SK-N-SH (cell line): ENCODE data around the gene TMEM200C.

Experiments
- CHD2 ChIP-seq: fragments of 150-350 bp; IDR thresholded peaks from 2 replicates; pipeline ENCODE4 v1.6.1; 2018; ENCODE audit warnings: low read length; ENCODE audit not compliant: partially characterized antibody
- EP300 ChIP-seq, 2 experiments: IDR thresholded peaks; 2 replicates each; pipeline versions ENCODE4 v1.4.0 to v1.6.1; 2012; ENCODE audit warnings: borderline replicate concordance in 1 of 2, low read depth in 1 of 2, low read length in 1 of 2
- FOXJ3 ChIP-seq: sonication (generic); formaldehyde crosslinking; IDR thresholded peaks from 2 replicates; pipeline ENCODE4 v1.5.1; 2020; ENCODE audit warnings: mild to moderate bottlenecking, missing genetic modification reagents
- MAX ChIP-seq: IDR thresholded peaks from 2 replicates; pipeline ENCODE4 v1.4.0; 2012; ENCODE audit warnings: low read depth
- MXI1 ChIP-seq: IDR thresholded peaks from 2 replicates; pipeline ENCODE4 v1.6.1; 2012; ENCODE audit warnings: mild to moderate bottlenecking, low read depth, low read length, improper control_type of control experiment
- PBX3 ChIP-seq: IDR thresholded peaks from 2 replicates; pipeline ENCODE4; 2012
- RCOR1 ChIP-seq: fragments of 150-350 bp; IDR thresholded peaks from 2 replicates; pipeline ENCODE4 v1.6.1; 2017; ENCODE audit warnings: antibody characterized with exemption, low read length
- REST ChIP-seq: IDR thresholded peaks from 2 replicates; pipeline ENCODE4 v1.6.1; 2012; ENCODE audit warnings: mild to moderate bottlenecking, low read depth, low read length, moderate library complexity
- RFX5 ChIP-seq: IDR thresholded peaks from 2 replicates; pipeline ENCODE4 v1.6.1; 2012; ENCODE audit warnings: mild to moderate bottlenecking, improper control_type of control experiment, low read length
- TAF1 ChIP-seq: IDR thresholded peaks from 2 replicates; pipeline ENCODE4 v1.6.1; 2012; ENCODE audit warnings: low read depth, mild to moderate bottlenecking, low read length, moderate library complexity, borderline replicate concordance
- YY1 ChIP-seq: IDR thresholded peaks from 2 replicates; pipeline ENCODE4 v1.4.0; 2012; ENCODE audit warnings: low read depth, mild to moderate bottlenecking
- TF ChIP-seq, protein P1 (sequence below): fragments of 200-600 bp; sonication (generic); IDR thresholded peaks from 2 replicates; pipeline ENCODE4 v1.6.1; 2017; ENCODE audit warnings: antibody characterized with exemption, mild to moderate bottlenecking, moderate library complexity
- TF ChIP-seq, protein P2 (sequence below): IDR thresholded peaks from 2 replicates; pipeline ENCODE4 v1.4.0; 2012; ENCODE audit warnings: low read depth, borderline replicate concordance

GRCh38 chr18:5893956-5894610, 1.2 kb downstream of the TMEM200C start:
- no peak for TF ChIP-seq CHD2
- no peak for TF ChIP-seq REST
- no peak for TF ChIP-seq EP300 (IDR thresholded peaks at IDR 0.05; ENCODE audit: borderline replicate concordance in 1 of 2, low read depth in 1 of 2, low read length in 1 of 2)
- TF ChIP-seq, protein P1, sequence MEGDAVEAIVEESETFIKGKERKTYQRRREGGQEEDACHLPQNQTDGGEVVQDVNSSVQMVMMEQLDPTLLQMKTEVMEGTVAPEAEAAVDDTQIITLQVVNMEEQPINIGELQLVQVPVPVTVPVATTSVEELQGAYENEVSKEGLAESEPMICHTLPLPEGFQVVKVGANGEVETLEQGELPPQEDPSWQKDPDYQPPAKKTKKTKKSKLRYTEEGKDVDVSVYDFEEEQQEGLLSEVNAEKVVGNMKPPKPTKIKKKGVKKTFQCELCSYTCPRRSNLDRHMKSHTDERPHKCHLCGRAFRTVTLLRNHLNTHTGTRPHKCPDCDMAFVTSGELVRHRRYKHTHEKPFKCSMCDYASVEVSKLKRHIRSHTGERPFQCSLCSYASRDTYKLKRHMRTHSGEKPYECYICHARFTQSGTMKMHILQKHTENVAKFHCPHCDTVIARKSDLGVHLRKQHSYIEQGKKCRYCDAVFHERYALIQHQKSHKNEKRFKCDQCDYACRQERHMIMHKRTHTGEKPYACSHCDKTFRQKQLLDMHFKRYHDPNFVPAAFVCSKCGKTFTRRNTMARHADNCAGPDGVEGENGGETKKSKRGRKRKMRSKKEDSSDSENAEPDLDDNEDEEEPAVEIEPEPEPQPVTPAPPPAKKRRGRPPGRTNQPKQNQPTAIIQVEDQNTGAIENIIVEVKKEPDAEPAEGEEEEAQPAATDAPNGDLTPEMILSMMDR = no peak
- TF ChIP-seq, protein P2, sequence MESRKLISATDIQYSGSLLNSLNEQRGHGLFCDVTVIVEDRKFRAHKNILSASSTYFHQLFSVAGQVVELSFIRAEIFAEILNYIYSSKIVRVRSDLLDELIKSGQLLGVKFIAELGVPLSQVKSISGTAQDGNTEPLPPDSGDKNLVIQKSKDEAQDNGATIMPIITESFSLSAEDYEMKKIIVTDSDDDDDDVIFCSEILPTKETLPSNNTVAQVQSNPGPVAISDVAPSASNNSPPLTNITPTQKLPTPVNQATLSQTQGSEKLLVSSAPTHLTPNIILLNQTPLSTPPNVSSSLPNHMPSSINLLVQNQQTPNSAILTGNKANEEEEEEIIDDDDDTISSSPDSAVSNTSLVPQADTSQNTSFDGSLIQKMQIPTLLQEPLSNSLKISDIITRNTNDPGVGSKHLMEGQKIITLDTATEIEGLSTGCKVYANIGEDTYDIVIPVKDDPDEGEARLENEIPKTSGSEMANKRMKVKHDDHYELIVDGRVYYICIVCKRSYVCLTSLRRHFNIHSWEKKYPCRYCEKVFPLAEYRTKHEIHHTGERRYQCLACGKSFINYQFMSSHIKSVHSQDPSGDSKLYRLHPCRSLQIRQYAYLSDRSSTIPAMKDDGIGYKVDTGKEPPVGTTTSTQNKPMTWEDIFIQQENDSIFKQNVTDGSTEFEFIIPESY = no peak
- no peak for TF ChIP-seq TAF1
- TF ChIP-seq FOXJ3 (CRISPR knock-in tag) = no peak
- TF ChIP-seq PBX3 = no peak
- no peak for TF ChIP-seq MAX
- TF ChIP-seq RFX5 = no peak
- no peak for TF ChIP-seq RCOR1
- no peak for TF ChIP-seq MXI1
- TF ChIP-seq YY1 = no peak
